ENCODE data around the gene PTCD1. TPM values are rescaled to one million over a fixed set of nuclear protein-coding genes. Genes with fewer than 3 reads are reported as not detected.

PTCD1 gene
- total RNA-seq, 2 donors from 2014 or later, result 4.3 to 5.4 TPM

Other genes starting within 250 kb of the PTCD1 start
- gene KPNA7, start 230.7 kb downstream of the PTCD1 start, total RNA-seq, result not detected
- not detected for gene MYH16, start 166.0 kb downstream of the PTCD1 start, total RNA-seq
- 10 to 100 TPM; 47.4 to 74.1 TPM for gene ARPC1A, start 112.9 kb downstream of the PTCD1 start, total RNA-seq
- gene ARPC1B, start 64.1 kb downstream of the PTCD1 start, total RNA-seq, result 100 to 1,000 TPM; 223 to 410 TPM
- gene PDAP1, start 30.2 kb downstream of the PTCD1 start, total RNA-seq, result 100 to 1,000 TPM in 1 of 2 donors, 10 to 100 TPM in 1; 73.7 to 129 TPM
- 100 to 1,000 TPM in 1 of 2 donors, 10 to 100 TPM in 1; 96.1 to 138 TPM for gene BUD31, start 29.8 kb downstream of the PTCD1 start, total RNA-seq
- gene CPSF4, start 145 bp upstream of the PTCD1 start, total RNA-seq, result 10 to 100 TPM; 36.8 to 38.9 TPM
- 100 to 1,000 TPM; 251 to 460 TPM for gene ATP5MF, start 27.4 kb upstream of the PTCD1 start, total RNA-seq
- gene ZNF789, start 34.1 kb upstream of the PTCD1 start, total RNA-seq, result 10 to 100 TPM; 32.0 to 46.7 TPM
- gene ZNF394, start 61.5 kb upstream of the PTCD1 start, total RNA-seq, result 10 to 100 TPM; 28.9 to 36.5 TPM
- gene ZKSCAN5, start 65.9 kb upstream of the PTCD1 start, total RNA-seq, result 10 to 100 TPM; 11.5 to 12.2 TPM
- gene FAM200A, start 113.3 kb upstream of the PTCD1 start, total RNA-seq, result 1 to 10 TPM; 2.7 to 5.5 TPM
- gene ZNF655, start 119.8 kb upstream of the PTCD1 start, total RNA-seq, result 10 to 100 TPM; 79.2 to 98.5 TPM
- 1 to 10 TPM in 1 of 2 donors, under 1 TPM in 1; 0.86 to 4.4 TPM for gene TMEM225B, start 159.5 kb upstream of the PTCD1 start, total RNA-seq
- 10 to 100 TPM; 25.0 to 58.4 TPM for gene ZSCAN25, start 178.1 kb upstream of the PTCD1 start, total RNA-seq
- gene CYP3A5, start 241.2 kb upstream of the PTCD1 start, total RNA-seq, result under 1 TPM in 1 of 2 donors, not detected in 1; 0.15 TPM